DMS114 treated with DMSO at 0.1 percent for 48 hours (cell line): Measurements from ENCODE around the gene CERS5.

ENCODE experiments used
- DNase-seq: peaks from one replicate; lab custom pipeline; 2025; ENCODE audit not compliant: unreplicated experiment; lab: John Stamatoyannopoulos, UW

CERS5 gene

DNA sequence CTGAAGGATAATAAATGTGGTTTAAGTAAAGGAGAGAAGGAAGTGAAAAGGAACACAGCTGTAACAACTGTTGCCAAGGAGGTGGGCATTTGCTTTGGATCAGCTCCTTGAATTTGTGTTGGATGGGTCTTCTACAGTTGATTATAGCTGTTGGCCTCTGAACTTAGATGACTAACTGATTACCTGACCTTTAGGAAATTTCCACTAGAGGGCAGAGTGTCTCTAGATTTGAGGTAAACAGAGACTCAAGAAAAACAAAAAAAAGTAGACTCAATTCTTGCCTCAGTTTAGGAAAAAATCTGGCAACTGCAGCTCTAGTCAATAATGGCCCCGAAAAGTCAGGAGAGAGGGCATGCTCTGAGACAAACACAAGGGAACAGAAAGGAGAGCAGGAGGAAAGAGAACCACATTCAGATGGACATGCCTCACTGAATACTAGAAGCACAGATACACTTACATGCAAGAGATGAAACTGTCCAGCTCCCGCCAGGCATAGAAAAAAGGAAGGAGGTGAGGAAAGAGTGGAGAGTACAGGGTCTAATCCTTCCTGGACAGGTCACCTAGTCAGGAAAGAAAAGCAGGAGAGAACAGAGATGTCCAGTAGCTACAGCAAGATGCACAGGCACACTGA is 34.5 kb downstream of the CERS5 start:
- DNase-seq, result peak; percentile 25

DNA sequence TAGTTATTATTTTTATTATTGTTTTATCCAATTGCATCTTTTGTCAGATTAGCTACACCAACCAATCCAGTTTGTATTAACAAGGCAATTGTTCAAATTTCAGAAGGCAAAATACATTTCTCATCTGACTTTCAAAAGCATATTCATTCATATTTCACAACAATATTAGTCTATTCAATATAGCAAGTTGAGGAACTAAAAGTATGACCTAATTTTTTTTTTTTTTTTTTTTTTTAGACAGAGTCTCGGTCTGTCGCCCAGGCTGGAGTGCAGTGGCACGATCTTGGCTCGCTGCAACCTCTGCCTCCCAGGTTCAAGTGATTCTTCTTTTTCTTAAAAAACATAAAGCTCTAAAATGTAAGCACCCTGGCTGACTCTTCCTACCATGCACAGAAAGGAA is 37.9 kb downstream of the CERS5 start:
- DNase-seq, result no peak

DNA sequence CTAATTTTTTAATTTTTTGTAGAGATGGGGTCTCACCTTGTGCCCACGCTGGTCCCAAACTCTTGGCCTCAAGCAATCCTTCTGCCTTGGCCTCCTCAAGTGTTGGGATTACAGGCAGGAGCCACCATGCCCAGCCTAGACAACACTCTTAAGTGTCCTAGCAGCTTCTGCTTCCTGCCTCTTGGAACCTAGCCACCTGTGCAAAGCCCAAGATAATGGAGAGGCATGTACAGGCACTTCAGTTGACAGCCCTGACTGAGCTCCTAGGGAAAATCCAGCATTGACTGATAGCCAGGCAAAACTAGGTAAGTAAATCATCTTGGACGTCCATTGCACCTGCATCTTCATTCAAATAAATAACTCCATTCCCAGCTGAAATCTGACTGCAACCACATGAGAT is 39.6 kb downstream of the CERS5 start:
- DNase-seq, result no peak

DNA sequence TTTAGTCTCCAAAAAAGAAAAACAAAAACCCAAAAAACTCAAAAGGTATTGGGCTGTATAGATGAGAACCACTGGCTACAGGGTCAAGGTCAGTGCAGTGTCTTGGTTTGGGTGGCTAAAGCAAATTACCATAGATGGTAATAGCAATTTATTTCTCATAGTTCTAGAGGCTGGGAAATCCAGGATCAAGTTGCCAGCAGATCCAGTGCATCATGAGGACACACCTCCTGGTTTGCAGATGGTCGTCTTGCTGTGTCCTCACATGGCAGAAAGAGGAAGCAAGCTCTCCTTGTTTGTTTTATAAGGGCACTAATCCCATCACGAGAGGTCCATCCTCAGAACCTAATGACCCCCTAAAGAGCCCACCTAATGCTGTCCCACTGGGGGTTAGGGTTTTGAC is 44.0 kb downstream of the CERS5 start:
- no peak for DNase-seq

DNA sequence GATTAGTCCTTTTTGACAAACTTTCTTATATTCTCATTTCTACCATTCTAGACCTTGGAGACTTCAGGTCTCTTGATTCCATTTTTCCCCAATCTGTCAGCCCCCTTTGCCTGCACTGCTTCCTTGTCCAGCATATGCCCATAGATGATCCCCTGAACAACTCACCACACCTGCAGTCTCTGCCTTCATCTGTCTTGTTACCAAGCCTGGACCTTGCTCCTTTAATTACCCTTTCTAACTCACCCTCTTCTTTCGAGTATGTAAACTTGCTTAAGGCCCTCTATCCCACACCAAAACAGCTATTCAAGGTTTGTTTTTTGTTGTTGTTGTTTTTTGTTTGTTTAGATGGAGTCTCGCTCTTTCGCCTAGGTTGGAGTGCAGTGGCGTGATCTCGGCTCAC is 45.5 kb downstream of the CERS5 start:
- DNase-seq, result no peak

DNA sequence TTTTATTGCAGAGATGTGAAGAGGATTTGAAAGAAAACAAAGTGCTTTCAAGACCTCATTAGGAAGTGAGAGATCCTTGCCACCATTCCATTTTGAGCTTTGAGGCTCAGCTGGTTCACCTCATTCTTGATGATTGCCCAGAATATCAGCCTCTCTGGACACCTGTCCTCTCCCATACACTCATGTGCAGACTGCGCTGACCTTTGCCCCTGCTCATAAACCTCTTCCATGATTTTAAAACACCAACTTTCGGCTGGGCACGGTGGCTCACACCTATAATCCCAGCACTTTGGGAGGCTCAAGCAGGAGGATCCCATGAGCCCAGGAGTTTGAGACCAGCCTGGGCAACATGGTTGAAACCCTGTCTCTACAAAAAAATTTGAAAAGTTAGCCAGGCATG is 46.2 kb downstream of the CERS5 start:
- no peak for DNase-seq

DNA sequence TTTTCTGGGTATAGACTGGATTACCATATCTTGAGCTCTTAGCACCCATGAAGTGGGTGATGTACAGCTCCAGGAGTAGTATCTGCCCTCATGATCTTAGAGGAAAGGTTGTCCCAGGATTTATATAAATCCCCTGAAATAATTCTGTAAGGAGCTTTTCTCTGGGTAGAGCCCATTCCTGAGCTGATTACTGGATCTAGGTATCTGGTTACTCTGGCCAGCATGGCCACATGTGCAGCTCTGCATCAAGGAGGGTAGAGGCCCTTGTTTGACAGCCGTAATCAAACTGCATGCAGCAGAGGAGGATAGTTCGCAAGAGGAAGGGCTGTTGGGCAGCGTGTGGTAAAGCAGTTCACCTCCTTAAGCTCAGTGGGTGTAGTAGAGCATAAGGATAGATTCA is 46.6 kb downstream of the CERS5 start:
- no peak for DNase-seq

DNA sequence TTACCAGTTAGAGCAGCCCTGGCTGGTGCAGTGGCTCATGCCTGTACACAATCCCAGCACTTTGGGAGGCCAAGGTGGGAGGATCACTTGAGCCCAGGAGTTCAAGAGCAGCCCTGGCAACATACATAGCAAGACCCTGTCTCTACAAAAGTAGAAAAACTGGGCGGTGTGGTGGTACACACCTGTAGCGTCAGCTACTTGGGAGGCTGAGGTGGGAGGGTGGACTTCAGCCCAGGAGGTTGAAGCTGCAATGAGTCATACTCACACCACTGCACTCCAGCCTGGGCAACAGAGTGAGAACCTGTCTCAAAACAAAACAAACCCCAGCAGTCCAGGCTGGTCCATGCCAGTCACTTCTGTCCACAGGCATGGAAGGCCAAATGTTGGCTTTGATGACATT is 47.8 kb downstream of the CERS5 start:
- no peak for DNase-seq

DNA sequence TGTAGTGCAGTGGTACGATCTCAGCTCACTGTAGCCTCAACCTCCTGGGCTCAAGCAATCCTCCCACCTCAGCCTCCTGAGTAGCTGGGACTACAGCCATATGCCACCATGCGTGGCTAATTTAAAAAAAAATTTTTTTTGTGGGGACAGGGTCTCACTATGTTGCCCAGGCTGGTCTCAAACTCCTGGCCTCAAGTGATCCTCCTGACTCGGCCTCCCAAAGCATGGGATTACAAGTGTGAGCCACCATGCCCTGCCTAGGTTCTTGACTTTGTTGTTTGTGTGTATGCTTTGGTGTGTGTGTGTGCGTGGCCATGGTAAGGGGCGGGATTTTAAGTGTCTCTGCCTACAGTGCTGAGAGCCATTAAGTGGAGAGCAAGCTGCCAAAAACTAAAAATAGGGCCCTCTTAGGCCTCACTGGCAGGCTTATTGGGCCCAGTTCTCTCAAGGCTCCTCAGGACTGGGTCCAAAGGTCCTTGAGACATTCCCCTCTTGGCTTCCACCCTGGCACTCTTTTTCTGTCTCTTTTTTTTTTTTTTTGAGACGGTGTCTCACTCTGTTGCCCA is 50.0 kb downstream of the CERS5 start:
- no peak for DNase-seq

DNA sequence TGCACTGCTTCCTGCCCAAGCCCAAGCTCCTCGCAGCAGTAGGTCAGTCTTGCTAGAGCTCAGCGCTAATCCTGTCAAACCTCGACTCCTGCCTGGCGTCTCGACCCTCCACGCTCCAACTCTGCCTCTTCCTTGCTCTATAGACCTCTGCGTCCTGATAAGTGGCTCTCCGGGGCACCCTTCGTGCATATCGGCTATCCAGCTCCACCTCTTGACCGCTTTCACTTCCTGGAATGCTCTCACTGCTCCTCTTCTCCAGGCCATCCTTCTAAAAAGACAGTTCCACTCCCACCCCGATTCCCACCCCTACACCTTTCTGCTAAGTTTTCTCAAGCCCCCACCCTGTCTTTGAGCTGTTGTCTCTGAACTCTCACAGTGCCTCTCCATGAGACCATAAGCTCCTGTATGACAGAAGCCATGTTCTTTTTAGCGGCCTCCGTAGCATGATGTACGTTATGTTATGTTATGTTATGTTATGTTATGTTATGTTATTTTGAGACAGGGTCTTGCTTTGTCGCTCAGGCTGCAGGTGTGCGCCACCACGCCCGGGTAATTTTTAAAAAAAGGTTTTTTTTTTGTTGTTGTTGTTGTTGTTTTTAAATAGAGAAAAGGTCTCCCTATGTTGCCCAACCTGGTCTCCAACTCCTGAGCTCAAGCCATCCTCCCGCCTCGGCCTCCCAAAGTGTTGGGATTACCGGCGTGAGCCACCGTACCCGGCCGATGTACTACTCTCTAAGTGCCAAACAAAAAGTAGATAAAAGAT is 54.5 kb downstream of the CERS5 start:
- DNase-seq, result peak; percentile 64

DNA sequence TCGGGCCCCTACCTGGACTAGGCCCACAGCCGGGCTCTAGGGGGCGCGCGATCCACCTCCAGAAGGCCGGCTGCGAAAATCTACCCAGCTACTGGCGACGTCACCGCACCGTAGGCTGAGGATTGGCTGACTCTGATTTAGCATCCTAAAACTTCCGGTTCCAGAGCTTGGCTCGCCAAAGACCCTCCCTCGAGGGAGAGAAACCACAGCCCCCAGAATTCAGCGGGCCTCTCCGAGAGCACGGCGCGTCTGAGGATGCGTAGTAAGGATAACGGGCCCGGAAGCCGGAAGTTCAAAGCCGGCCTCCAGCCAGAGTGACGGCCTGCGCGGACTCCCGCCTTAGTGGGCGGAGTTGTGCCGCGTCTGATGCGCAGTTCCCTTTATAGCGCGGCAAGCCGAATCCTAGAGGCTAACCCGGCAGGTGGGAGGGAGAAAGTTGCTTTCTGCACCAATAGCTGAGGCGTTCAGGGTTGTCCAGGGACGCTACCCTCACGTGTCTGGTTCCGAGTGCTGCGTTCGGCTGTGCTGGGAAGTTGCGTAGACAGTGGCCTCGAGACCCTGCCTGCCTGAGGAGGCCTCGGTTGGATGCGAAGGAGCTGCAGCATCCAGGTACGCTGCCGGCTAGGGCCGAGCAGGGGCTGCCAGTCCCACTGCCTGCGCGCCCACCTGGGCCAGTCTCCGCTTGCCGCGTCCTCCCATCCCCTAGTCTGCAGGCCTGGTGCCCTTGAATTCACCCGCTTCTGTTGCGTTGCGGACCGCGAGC is 55.3 kb downstream of the CERS5 start, which contains the start of gene COX14:
Gene COX14, plus strand, starts transcription at position 544 of the 763 bp plus-strand sequence. CDS start 7,808 bp downstream, outside the sequence.
- DNase-seq, result peak; percentile 99

DNA sequence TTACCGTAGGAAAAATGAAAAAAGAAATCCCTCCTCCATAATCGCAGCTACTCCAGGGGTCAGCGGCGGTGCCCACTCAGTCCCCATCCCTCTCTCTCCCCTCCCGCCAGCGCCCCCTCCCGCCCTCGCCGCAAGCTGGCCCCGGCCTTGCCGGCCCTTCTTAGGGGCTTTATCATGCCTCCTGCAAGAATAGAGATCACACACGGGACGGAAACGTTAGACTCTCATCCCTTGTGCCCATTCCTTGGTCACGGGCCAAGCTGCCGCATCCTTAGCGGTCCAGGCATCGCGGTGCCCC is 55.8 kb downstream of the CERS5 start:
- no peak for DNase-seq

DNA sequence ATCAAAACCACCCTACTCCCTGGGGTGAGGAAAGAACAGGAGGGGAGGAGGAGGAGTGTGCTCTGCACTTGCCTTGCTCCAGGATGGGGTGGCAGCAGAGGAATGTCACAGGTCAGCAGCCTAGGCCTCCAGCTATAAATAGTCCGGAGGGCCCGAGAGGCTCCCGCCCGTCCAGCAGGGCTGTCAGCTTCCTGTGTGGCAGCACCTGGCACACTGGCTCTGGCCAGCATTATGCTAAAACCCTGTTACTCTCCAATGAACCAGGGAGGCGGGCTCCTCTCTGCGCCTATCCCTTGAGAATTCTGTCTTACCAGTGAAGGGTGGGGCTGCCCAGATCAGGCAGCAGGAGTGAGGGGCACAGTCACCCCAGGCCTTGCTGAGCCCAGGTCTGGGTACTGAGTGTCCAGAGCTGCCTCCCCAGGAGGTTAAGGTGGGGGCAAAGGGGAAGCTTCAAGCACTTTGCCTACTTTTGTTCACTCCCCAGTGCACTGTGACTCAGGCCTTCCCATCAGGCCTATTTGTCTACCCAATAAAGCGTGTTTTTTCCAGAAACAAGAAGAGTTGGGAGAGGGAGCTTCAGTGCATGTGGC is 56.3 kb downstream of the CERS5 start:
- DNase-seq, result no peak

DNA sequence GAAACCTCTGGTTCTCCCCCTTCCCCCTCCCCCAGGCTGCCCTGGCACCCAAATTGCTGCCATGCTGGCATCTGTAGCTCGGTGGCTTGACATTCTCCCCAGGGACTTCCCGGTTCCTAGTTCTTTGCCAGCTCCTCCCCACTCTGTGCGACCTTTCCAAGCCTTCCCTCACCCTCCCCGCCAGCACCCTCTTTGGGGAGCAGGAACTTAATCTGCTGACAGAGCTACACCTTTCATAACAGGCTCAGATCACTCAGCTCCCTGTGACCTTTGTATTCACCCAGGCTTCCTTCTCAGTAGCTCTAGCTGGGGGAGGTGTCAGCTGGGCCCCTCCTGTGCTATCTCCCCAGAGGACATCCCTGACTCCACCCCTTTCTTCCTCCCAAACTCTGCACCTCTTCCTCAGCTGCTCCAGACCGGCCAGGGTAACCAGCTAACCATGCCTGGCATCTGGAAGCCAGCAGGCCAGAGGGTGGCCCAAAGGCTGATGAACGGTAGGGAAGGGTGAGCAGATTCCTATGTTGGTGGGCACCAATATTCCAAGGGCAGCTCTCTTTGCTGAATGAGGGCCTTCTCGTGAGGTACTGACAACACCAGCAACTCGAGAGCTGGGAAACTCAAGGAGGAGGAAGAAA is 56.9 kb downstream of the CERS5 start:
- no peak for DNase-seq

DNA sequence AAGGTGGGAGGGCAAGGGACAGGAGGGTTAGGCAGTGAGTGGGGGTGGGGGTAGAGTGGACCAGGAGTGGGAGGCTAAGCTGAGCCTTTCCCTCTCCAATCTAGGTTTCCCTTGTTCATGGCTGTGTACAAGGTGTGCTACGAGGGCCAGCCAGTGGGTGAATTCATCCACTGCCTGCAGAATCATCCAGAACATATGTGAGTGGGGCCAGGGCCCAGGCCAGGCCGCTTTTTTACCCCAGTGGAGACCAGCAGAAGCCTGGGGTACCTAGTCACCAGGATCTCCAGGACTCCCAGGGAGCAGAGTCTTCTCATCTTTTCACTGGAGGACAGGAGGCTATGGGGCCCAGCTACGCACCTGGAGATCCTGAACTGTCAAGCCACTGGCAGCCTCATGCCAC is 57.9 kb downstream of the CERS5 start:
- DNase-seq, result no peak

DNA sequence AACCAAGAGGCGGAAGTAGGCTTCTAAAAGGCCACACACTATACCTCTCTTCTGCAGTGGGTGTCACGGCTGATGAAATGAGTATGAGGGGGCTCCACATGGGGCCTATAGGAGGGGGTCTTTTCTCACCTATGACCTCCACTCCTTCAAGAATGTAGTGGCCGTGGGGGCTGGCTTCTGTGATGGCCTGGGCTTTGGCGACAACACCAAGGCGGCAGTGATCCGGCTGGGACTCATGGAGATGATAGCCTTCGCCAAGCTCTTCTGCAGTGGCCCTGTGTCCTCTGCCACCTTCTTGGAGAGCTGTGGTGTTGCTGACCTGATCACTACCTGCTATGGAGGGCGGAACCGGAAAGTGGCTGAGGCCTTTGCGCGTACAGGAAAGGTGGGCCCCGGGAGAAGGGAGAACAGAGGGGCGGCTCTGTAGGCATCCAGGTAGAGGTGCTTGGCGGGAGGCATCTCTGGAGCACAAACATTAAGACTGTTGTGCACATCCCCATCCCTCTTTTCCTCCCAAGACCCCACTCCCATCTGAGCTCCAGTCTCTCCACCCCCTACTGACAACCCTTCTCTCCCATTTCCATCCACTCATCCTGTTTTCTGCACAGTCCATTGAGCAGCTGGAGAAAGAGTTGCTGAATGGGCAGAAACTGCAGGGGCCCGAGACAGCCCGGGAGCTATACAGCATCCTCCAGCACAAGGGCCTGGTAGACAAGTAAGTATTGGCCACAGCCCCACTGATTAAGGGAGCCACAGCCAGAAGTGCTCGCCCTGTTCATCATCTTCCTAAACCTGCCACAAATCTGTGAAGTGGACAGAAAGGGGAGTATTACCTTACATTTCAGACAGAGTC is 59.5 kb downstream of the CERS5 start:
- DNase-seq, result no peak

DNA sequence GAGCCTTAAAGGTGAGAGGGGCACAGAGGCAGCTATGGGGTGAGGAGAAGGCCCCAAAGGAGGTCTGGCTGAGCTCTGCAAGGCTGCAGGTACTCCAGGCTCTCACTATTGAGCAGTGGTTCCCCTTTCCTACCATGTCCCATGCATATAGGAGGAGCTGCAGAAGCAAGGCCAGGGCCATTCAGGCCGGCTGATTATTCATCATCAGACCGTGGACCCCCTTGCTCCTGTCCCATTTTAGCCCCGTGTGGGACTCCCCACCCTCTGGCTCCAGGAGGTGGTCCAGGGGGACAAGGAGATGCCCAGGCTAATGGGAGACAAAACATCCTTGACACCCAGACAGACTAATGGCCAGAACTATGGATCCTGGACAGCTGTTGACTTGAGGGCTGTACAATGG is 60.3 kb downstream of the CERS5 start:
- DNase-seq, result no peak

DNA sequence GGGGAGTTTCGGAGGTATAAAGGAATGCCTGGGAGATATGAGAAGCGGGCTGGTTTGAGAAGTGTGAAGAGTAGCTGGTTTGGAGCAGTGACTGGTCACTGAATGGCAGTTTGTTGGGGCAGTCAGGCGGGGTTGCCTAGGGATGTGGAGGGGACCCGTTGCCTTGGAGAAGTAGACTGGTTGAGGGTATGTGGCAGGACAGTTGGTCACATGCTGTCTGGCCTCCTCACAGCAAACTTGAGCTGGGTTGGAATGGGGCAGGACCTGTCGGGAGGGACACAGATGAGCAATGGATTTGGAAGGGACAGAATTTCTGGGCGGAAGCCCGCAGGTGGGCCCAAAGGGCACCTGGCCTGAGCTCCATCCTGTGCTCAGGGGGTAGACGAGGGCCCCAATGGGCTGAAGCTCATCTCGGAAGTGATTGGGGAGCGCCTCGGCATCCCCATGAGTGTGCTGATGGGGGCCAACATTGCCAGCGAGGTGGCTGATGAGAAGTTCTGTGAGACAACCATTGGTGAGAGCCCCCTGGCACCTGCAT is 61.2 kb downstream of the CERS5 start:
- no peak for DNase-seq

DNA sequence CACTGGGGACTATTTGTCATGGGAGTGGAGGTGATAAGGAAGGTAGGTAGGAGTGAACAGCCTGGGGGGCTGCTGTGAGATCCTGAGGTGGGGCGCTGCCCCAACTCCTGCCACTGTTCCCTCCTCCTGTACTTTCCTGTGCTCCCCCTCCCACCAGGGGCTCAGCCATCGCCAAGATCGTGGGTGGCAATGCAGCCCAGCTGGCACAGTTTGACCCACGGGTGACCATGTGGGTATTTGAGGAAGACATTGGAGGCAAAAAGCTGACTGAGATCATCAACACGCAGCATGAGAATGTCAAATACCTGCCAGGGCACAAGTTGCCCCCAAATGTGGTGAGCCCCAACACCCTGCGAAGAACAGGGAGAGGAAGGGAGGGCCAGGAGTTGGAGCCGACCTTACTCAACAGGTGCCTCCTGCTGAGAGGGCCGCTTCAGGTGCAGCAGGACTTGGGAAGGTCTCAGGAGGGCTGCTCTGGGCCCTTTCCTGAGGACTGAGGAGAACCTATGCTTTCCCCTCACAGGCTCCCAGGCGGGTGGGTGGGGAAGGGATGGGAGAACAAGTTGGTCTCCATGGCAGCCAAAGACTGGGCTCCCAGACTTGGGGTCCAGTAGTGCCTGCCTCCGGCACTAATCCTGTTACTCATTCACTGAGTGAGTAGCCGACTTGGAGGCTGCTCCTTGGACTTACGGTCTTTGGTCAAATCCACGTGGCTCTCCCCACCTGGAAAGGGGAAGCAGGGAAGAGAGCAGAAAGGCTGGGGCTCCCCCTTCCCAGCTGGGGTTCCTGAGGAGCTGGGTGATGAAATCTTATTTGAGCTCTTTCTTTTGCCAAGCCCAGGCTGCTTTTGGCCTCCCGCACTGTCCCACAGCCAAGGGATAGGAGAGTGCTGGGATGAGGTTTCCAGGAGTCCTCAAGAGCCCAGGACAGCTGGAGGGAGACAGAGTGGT is 62.5 kb downstream of the CERS5 start:
- no peak for DNase-seq
